ENCODE results near the gene CARD19.

- TF ChIP-seq POLR2A (IDR thresholded peaks at IDR 0.05) (no peak), CTCF (IDR thresholded peaks at IDR 0.05 in 4 of 5, conservative IDR thresholded peaks at IDR 0.05 in 1 of 5) (no peak)
Measured at GRCh38 chr9:93064392-93065134, 31.5 kb upstream of the CARD19 start.

Measured in gastrocnemius medialis (tissue), 4 donors.